ENCODE data around the gene ALDH1B1. TPM values are rescaled to one million over a fixed set of nuclear protein-coding genes. Genes with fewer than 3 reads are reported as not detected.

Gene ALDH1B1
- total and polyA plus RNA-seq, 9 of the 15 experiments (the other 6 are each of a cell fraction or from before 2014, with no cell fraction given), result 8.6 to 46.5 (median 30.8) TPM

DNA sequence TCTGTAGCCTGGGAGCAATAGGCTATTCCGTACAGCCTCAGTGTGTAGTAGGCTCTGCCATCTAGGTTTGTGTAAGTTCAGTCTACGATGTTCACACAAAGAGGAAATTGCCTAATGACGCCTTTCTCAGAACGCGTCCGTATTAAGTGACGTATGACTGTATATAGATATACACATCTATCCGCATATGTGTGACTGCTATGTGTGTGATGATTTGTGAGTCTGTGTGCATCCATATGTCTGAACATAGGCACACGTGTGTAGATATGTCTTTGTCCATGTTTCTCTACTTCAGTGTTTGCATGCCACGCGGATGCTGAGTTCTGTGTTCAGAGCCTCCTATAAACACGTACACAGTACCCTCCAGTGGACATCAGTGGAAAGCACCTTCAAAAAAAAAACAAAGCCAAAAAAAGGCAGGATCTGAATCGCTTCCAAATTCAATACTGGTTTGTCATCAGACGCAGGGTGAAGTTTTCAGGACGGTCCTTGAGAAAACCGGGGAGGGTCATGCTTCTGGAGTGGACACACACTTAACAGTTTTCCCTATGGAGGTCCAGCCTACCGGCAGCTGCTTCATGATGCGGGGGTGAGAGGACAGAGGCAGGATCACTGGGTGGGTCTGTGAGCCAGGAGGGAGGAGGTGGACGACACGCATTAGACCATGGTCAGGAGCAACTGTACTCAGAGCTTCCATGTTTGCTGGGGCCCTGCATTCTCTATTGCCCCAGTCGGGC, 29.5 kb upstream of the ALDH1B1 start (continued):
- TF ChIP-seq KAT2B (IDR thresholded peaks at IDR 0.05; ENCODE audit: low read depth, low read length), result no peak
- no peak for TF ChIP-seq TOE1 (IDR thresholded peaks at IDR 0.05; ENCODE audit: borderline replicate concordance)
- TF ChIP-seq TOE1 (CRISPR knock-in tag; IDR thresholded peaks at IDR 0.05; ENCODE audit: borderline replicate concordance, low read depth), result no peak
- TF ChIP-seq, protein P1, sequence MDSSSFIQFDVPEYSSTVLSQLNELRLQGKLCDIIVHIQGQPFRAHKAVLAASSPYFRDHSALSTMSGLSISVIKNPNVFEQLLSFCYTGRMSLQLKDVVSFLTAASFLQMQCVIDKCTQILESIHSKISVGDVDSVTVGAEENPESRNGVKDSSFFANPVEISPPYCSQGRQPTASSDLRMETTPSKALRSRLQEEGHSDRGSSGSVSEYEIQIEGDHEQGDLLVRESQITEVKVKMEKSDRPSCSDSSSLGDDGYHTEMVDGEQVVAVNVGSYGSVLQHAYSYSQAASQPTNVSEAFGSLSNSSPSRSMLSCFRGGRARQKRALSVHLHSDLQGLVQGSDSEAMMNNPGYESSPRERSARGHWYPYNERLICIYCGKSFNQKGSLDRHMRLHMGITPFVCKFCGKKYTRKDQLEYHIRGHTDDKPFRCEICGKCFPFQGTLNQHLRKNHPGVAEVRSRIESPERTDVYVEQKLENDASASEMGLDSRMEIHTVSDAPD (CRISPR knock-in tag; IDR thresholded peaks at IDR 0.05), result no peak
- TF ChIP-seq NR2F6 (CRISPR knock-in tag; IDR thresholded peaks at IDR 0.05), result no peak
- TF ChIP-seq, protein P2, sequence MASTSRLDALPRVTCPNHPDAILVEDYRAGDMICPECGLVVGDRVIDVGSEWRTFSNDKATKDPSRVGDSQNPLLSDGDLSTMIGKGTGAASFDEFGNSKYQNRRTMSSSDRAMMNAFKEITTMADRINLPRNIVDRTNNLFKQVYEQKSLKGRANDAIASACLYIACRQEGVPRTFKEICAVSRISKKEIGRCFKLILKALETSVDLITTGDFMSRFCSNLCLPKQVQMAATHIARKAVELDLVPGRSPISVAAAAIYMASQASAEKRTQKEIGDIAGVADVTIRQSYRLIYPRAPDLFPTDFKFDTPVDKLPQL (IDR thresholded peaks at IDR 0.05; ENCODE audit: extremely low read depth, insufficient read length), result no peak
- TF ChIP-seq EGR1 (conservative IDR thresholded peaks at IDR 0.05), result no peak
- TF ChIP-seq, protein P3, sequence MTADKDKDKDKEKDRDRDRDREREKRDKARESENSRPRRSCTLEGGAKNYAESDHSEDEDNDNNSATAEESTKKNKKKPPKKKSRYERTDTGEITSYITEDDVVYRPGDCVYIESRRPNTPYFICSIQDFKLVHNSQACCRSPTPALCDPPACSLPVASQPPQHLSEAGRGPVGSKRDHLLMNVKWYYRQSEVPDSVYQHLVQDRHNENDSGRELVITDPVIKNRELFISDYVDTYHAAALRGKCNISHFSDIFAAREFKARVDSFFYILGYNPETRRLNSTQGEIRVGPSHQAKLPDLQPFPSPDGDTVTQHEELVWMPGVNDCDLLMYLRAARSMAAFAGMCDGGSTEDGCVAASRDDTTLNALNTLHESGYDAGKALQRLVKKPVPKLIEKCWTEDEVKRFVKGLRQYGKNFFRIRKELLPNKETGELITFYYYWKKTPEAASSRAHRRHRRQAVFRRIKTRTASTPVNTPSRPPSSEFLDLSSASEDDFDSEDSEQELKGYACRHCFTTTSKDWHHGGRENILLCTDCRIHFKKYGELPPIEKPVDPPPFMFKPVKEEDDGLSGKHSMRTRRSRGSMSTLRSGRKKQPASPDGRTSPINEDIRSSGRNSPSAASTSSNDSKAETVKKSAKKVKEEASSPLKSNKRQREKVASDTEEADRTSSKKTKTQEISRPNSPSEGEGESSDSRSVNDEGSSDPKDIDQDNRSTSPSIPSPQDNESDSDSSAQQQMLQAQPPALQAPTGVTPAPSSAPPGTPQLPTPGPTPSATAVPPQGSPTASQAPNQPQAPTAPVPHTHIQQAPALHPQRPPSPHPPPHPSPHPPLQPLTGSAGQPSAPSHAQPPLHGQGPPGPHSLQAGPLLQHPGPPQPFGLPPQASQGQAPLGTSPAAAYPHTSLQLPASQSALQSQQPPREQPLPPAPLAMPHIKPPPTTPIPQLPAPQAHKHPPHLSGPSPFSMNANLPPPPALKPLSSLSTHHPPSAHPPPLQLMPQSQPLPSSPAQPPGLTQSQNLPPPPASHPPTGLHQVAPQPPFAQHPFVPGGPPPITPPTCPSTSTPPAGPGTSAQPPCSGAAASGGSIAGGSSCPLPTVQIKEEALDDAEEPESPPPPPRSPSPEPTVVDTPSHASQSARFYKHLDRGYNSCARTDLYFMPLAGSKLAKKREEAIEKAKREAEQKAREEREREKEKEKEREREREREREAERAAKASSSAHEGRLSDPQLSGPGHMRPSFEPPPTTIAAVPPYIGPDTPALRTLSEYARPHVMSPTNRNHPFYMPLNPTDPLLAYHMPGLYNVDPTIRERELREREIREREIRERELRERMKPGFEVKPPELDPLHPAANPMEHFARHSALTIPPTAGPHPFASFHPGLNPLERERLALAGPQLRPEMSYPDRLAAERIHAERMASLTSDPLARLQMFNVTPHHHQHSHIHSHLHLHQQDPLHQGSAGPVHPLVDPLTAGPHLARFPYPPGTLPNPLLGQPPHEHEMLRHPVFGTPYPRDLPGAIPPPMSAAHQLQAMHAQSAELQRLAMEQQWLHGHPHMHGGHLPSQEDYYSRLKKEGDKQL (CRISPR knock-in tag; IDR thresholded peaks at IDR 0.05; ENCODE audit: borderline replicate concordance), result no peak
- no peak for TF ChIP-seq KDM1A (IDR thresholded peaks at IDR 0.05)
- TF ChIP-seq OTX1 (CRISPR knock-in tag; IDR thresholded peaks at IDR 0.05), result no peak
- TF ChIP-seq, protein P4, sequence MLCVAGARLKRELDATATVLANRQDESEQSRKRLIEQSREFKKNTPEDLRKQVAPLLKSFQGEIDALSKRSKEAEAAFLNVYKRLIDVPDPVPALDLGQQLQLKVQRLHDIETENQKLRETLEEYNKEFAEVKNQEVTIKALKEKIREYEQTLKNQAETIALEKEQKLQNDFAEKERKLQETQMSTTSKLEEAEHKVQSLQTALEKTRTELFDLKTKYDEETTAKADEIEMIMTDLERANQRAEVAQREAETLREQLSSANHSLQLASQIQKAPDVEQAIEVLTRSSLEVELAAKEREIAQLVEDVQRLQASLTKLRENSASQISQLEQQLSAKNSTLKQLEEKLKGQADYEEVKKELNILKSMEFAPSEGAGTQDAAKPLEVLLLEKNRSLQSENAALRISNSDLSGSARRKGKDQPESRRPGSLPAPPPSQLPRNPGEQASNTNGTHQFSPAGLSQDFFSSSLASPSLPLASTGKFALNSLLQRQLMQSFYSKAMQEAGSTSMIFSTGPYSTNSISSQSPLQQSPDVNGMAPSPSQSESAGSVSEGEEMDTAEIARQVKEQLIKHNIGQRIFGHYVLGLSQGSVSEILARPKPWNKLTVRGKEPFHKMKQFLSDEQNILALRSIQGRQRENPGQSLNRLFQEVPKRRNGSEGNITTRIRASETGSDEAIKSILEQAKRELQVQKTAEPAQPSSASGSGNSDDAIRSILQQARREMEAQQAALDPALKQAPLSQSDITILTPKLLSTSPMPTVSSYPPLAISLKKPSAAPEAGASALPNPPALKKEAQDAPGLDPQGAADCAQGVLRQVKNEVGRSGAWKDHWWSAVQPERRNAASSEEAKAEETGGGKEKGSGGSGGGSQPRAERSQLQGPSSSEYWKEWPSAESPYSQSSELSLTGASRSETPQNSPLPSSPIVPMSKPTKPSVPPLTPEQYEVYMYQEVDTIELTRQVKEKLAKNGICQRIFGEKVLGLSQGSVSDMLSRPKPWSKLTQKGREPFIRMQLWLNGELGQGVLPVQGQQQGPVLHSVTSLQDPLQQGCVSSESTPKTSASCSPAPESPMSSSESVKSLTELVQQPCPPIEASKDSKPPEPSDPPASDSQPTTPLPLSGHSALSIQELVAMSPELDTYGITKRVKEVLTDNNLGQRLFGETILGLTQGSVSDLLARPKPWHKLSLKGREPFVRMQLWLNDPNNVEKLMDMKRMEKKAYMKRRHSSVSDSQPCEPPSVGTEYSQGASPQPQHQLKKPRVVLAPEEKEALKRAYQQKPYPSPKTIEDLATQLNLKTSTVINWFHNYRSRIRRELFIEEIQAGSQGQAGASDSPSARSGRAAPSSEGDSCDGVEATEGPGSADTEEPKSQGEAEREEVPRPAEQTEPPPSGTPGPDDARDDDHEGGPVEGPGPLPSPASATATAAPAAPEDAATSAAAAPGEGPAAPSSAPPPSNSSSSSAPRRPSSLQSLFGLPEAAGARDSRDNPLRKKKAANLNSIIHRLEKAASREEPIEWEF (CRISPR knock-in tag; IDR thresholded peaks at IDR 0.05), result no peak
- no peak for TF ChIP-seq ATF1 (CRISPR knock-in tag; IDR thresholded peaks at IDR 0.05)
- TF ChIP-seq ATF1 (tag; IDR thresholded peaks at IDR 0.05), result 0 out of 2 replicates have a peak, but pooled peaks have one; percentile 11
- no peak for TF ChIP-seq ADNP (tag; IDR thresholded peaks at IDR 0.05)
- TF ChIP-seq RAD21 (CRISPR knock-in tag; conservative IDR thresholded peaks at IDR 0.05 in 1 of 2, IDR thresholded peaks at IDR 0.05 in 1 of 2), result peak; percentile 83 to 88
